Cerebellar nuclear complex (tissue), 1 donor: ENCODE results near the gene SEL1L.
"Not testable (repeated sequence)": the region's sequence is repeated elsewhere in the genome, so short reads cannot be mapped to it uniquely, and the experiment has no call there.

Experiments
- DNase-seq, 2 experiments: peaks; one replicate each; lab custom pipeline; 2025; lab: John Stamatoyannopoulos, UW

SEL1L gene

GRCh38 chr14:81474148-81474492 is 59.5 kb downstream of the SEL1L start:
- no peak for DNase-seq

- no peak for DNase-seq
Observed at GRCh38 chr14:81473456-81474147, 60.1 kb downstream of the SEL1L start.

GRCh38 chr14:81472096-81472800 is 61.4 kb downstream of the SEL1L start:
- no peak for DNase-seq

GRCh38 chr14:81471062-81471461 is 62.6 kb downstream of the SEL1L start:
- no peak for DNase-seq

- not testable (repeated sequence) for DNase-seq
Observed at GRCh38 chr14:81470557-81470826, 63.2 kb downstream of the SEL1L start.

- DNase-seq, result no peak
Observed at GRCh38 chr14:81466854-81467253, 66.8 kb downstream of the SEL1L start.

- DNase-seq, result no peak
Observed at GRCh38 chr14:81465507-81466228, 68.0 kb downstream of the SEL1L start.

- not testable (repeated sequence) for DNase-seq
Observed at GRCh38 chr14:81465003-81465392, 68.7 kb downstream of the SEL1L start.

- no peak for DNase-seq
Observed at GRCh38 chr14:81464253-81465002, 69.2 kb downstream of the SEL1L start.

- not testable (repeated sequence) for DNase-seq
Observed at GRCh38 chr14:81462356-81462755, 71.3 kb downstream of the SEL1L start.

GRCh38 chr14:81459912-81460311 is 73.7 kb downstream of the SEL1L start:
- no peak for DNase-seq

GRCh38 chr14:81458352-81458751 is 75.3 kb downstream of the SEL1L start:
- DNase-seq, result no peak

- DNase-seq, result no peak
Observed at GRCh38 chr14:81455390-81455789, 78.3 kb downstream of the SEL1L start.

- no peak for DNase-seq
Observed at GRCh38 chr14:81454572-81455218, 79.0 kb downstream of the SEL1L start.

- no peak for DNase-seq
Observed at GRCh38 chr14:81453166-81453766, 80.4 kb downstream of the SEL1L start.

GRCh38 chr14:81452341-81453133 is 81.1 kb downstream of the SEL1L start:
- DNase-seq, result no peak

GRCh38 chr14:81450976-81451375 is 82.7 kb downstream of the SEL1L start:
- no peak for DNase-seq

- no peak for DNase-seq
Observed at GRCh38 chr14:81450100-81450531, 83.5 kb downstream of the SEL1L start.

- DNase-seq, result no peak
Observed at GRCh38 chr14:81449576-81449975, 84.1 kb downstream of the SEL1L start.

GRCh38 chr14:81449114-81449513 is 84.5 kb downstream of the SEL1L start:
- no peak for DNase-seq
